KOPT-K1 (cell line): ENCODE results near the gene ECM1.

Experiments
- H3K27ac ChIP-seq: fragments of 200-600 bp; sonication (generic); 2 replicates; pipeline ENCODE4 v1.5.1; 2016; ENCODE audit warnings: antibody characterized with exemption, mild to moderate bottlenecking, low read depth, low read length; ENCODE audit not compliant: poor library complexity, severe bottlenecking
- H3K36me3 ChIP-seq: fragments of 200-600 bp; sonication (generic); 2 replicates; pipeline ENCODE4 v1.5.1; 2017; ENCODE audit warnings: antibody characterized with exemption, mild to moderate bottlenecking, low read length, moderate library complexity; ENCODE audit not compliant: insufficient read depth
- H3K9me3 ChIP-seq: fragments of 200-600 bp; sonication (generic); 2 replicates; pipeline ENCODE4 v1.5.1; 2017; ENCODE audit warnings: antibody characterized with exemption, low read length, mild to moderate bottlenecking; ENCODE audit not compliant: insufficient read depth, poor library complexity, severe bottlenecking

Gene ECM1

GRCh38 chr1:150525348-150525747 is 17.4 kb downstream of the ECM1 start:
- H3K27ac ChIP-seq: no peak overlapping the region
- H3K9me3 ChIP-seq: no peaks in the 10 kb centered on the region
- H3K36me3 ChIP-seq: no peaks in the 10 kb centered on the region

GRCh38 chr1:150528196-150528595 is 20.3 kb downstream of the ECM1 start:
- Histone ChIP-seq H3K27ac (no peak overlapping the region), H3K36me3 (no peaks in the 10 kb centered on the region), H3K9me3 (no peaks in the 10 kb centered on the region)

GRCh38 chr1:150529017-150529416 is 21.1 kb downstream of the ECM1 start:
- H3K36me3 ChIP-seq: no peaks in the 10 kb centered on the region
- no peaks in the 10 kb centered on the region for H3K9me3 ChIP-seq
- no peak overlapping the region for H3K27ac ChIP-seq

GRCh38 chr1:150530491-150531159 is 22.7 kb downstream of the ECM1 start:
- no peaks in the 10 kb centered on the region for H3K36me3 ChIP-seq
- H3K27ac ChIP-seq: no peak overlapping the region
- H3K9me3 ChIP-seq: no peaks in the 10 kb centered on the region

- Histone ChIP-seq H3K36me3 (no peaks in the 10 kb centered on the region), H3K9me3 (no peaks in the 10 kb centered on the region), H3K27ac (no peak overlapping the region)
Measured at GRCh38 chr1:150532860-150533259, 25.0 kb downstream of the ECM1 start.

- no peaks in the 10 kb centered on the region for H3K9me3 ChIP-seq
- no peaks in the 10 kb centered on the region for H3K36me3 ChIP-seq
- H3K27ac ChIP-seq: no peak overlapping the region
Measured at GRCh38 chr1:150534002-150534401, 26.1 kb downstream of the ECM1 start.

GRCh38 chr1:150535511-150536287 is 27.8 kb downstream of the ECM1 start:
- no peaks in the 10 kb centered on the region for H3K36me3 ChIP-seq
- H3K27ac ChIP-seq: no peak overlapping the region
- H3K9me3 ChIP-seq: no peaks in the 10 kb centered on the region

GRCh38 chr1:150536836-150537731 is 29.2 kb downstream of the ECM1 start:
- Histone ChIP-seq H3K36me3 (no peaks in the 10 kb centered on the region), H3K27ac (no peak overlapping the region), H3K9me3 (no peaks in the 10 kb centered on the region)

- Histone ChIP-seq H3K9me3 (no peaks in the 10 kb centered on the region), H3K36me3 (no peaks in the 10 kb centered on the region), H3K27ac (no peak overlapping the region)
Measured at GRCh38 chr1:150537732-150538684, 30.1 kb downstream of the ECM1 start.

GRCh38 chr1:150543500-150544143 is 35.7 kb downstream of the ECM1 start:
- Histone ChIP-seq H3K9me3 (no peaks in the 10 kb centered on the region), H3K36me3 (no peaks in the 10 kb centered on the region), H3K27ac (no peak overlapping the region)

GRCh38 chr1:150544204-150544603 is 36.3 kb downstream of the ECM1 start:
- H3K27ac ChIP-seq: no peak overlapping the region
- no peaks in the 10 kb centered on the region for H3K9me3 ChIP-seq
- H3K36me3 ChIP-seq: no peaks in the 10 kb centered on the region

GRCh38 chr1:150545486-150546032 is 37.6 kb downstream of the ECM1 start:
- H3K9me3 ChIP-seq: no peaks in the 10 kb centered on the region
- H3K36me3 ChIP-seq: no peaks in the 10 kb centered on the region
- no peak overlapping the region for H3K27ac ChIP-seq

- Histone ChIP-seq H3K36me3 (no peaks in the 10 kb centered on the region), H3K9me3 (no peaks in the 10 kb centered on the region), H3K27ac (no peak overlapping the region)
Measured at GRCh38 chr1:150546294-150546937, 38.5 kb downstream of the ECM1 start.
